Kidney epithelial cell (primary cell): ENCODE results near the gene P4HA3. TPM values are rescaled to one million over a fixed set of nuclear protein-coding genes. Genes with fewer than 3 reads are reported as not detected.

ENCODE experiments used
- DNase-seq: peaks from one replicate; pipeline ENCODE4 v3.0.0-alpha.2; 2010; ENCODE audit warnings: low read depth
- H3K27me3 ChIP-seq: 2 replicates; pipeline ENCODE4 v1.6.0; 2011; ENCODE audit warnings: low read length; ENCODE audit not compliant: control insufficient read depth, insufficient read depth
- H3K36me3 ChIP-seq: 2 replicates; pipeline ENCODE4 v1.5.1; 2011; ENCODE audit warnings: low read length; ENCODE audit not compliant: control insufficient read depth, insufficient read depth
- H3K4me3 ChIP-seq: 2 replicates; pipeline ENCODE4 v1.5.1; 2011; ENCODE audit warnings: low read depth, mild to moderate bottlenecking, control low read depth, low read length
- total RNA-seq: library from RNA; depleted of rRNA; stranded (reverse); fragments of >200 nt; gene quantifications from 2 replicates; pipeline ENCODE4 v1.2.3, GENCODE V29; 2015
- TF ChIP-seq, protein P1 (sequence below): IDR thresholded peaks from 2 replicates; pipeline ENCODE4 v1.5.1; 2011; ENCODE audit warnings: mild to moderate bottlenecking, moderate library complexity, low read length, control low read depth, inconsistent platforms; ENCODE audit not compliant: insufficient read depth, poor library complexity, severe bottlenecking

Gene P4HA3
- total RNA-seq, 1 donor from 2014 or later = 0.88 TPM

GRCh38 chr11:74225565-74225964 is 85.9 kb downstream of the P4HA3 start:
- Histone ChIP-seq H3K4me3 (no peak overlapping the region), H3K36me3 (no peaks in the 10 kb centered on the region), H3K27me3 (no peaks in the 10 kb centered on the region)
- DNase-seq = no peak
- TF ChIP-seq, protein P1, sequence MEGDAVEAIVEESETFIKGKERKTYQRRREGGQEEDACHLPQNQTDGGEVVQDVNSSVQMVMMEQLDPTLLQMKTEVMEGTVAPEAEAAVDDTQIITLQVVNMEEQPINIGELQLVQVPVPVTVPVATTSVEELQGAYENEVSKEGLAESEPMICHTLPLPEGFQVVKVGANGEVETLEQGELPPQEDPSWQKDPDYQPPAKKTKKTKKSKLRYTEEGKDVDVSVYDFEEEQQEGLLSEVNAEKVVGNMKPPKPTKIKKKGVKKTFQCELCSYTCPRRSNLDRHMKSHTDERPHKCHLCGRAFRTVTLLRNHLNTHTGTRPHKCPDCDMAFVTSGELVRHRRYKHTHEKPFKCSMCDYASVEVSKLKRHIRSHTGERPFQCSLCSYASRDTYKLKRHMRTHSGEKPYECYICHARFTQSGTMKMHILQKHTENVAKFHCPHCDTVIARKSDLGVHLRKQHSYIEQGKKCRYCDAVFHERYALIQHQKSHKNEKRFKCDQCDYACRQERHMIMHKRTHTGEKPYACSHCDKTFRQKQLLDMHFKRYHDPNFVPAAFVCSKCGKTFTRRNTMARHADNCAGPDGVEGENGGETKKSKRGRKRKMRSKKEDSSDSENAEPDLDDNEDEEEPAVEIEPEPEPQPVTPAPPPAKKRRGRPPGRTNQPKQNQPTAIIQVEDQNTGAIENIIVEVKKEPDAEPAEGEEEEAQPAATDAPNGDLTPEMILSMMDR = no peak

DNA sequence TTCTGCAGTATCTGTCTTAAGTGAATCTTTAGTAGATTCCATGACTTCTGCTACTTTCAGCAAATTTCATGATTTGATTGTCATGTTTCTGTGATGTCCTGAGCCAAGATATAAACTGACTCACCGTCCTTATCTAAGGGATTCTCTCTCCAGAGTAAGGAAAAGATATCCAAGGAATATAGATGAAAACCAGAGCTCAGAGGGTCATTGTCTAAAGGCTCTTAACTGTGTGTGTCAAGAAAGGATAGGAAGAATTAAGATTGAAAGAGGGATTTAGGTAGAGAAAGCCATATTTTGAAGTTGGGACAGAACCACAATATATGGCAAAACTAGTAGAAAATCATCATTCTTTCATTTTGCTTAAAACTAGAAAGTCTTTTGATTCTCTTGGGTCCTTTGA is 89.6 kb downstream of the P4HA3 start:
- H3K4me3 ChIP-seq = no peak overlapping the region
- H3K27me3 ChIP-seq = no peaks in the 10 kb centered on the region
- H3K36me3 ChIP-seq = no peaks in the 10 kb centered on the region
- TF ChIP-seq, protein P1 = no peak
- DNase-seq = no peak

DNA sequence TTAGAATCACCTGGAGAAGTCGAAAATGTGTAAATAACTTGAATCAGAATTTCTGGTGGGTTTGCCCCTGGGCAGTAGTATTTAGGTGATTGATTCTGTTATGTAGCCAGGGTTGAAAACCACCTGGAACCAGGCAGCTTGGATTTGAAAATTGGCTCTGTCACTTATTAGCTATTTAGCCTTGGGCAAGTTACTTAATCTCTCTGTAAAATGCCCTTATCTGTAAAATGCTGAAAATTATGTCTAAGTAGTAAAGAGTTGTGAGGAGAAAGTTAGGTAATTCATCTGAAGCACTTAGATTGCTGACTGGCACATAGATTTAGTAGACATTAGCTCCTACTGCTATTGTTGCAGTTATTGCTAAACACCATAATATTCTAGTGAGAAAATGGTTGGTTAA is 91.1 kb downstream of the P4HA3 start:
- H3K36me3 ChIP-seq = no peaks in the 10 kb centered on the region
- H3K4me3 ChIP-seq = no peak overlapping the region
- no peaks in the 10 kb centered on the region for H3K27me3 ChIP-seq
- TF ChIP-seq, protein P1 = no peak
- DNase-seq = no peak

Other genes starting within 250 kb of the P4HA3 start
- gene C2CD3, start 140.6 kb downstream of the P4HA3 start, total RNA-seq = 12.2 and 14.7 TPM in 2 replicates
- 29.2 and 33.4 TPM in 2 replicates for gene PPME1, start 140.4 kb downstream of the P4HA3 start, total RNA-seq
- gene PGM2L1, start 86.8 kb upstream of the P4HA3 start, total RNA-seq = 17.4 and 17.5 TPM in 2 replicates
- 0.42 and 0.55 TPM in 2 replicates for gene KCNE3, start 155.9 kb upstream of the P4HA3 start, total RNA-seq
- gene LIPT2, start 182.1 kb upstream of the P4HA3 start, total RNA-seq = 1.9 and 5.3 TPM in 2 replicates